DMS114 treated with DMSO at 0.1 percent for 48 hours (cell line): ENCODE results near the gene PDE8A.

Experiments used
- DNase-seq: peaks from one replicate; lab custom pipeline; 2025; ENCODE audit not compliant: unreplicated experiment; lab: John Stamatoyannopoulos, UW

PDE8A gene

DNA sequence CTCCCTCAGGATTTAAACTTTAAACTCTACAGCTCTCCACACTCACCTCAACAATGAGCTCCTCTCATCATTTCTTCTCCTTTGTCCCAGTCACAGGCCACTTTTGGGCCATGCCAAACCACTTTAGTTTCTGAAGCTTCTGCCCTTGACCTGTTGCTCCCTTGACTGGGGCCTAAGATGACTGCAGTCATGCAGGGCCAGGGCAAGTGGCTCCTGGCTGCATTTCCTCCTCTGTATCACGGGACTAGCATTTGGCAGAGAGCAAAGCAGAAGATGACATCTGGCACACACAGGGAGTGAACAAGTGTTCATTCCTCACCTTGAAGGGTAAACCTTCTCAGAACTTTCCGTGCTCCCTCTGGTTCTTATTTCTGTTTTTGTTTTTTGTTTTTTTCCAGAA is 136.9 kb downstream of the PDE8A start:
- DNase-seq: no peak

- no peak for DNase-seq
Observed at GRCh38 chr15:85120351-85121113, 138.9 kb downstream of the PDE8A start.

- DNase-seq: no peak
Observed at GRCh38 chr15:85124173-85124572, 142.5 kb downstream of the PDE8A start.

DNA sequence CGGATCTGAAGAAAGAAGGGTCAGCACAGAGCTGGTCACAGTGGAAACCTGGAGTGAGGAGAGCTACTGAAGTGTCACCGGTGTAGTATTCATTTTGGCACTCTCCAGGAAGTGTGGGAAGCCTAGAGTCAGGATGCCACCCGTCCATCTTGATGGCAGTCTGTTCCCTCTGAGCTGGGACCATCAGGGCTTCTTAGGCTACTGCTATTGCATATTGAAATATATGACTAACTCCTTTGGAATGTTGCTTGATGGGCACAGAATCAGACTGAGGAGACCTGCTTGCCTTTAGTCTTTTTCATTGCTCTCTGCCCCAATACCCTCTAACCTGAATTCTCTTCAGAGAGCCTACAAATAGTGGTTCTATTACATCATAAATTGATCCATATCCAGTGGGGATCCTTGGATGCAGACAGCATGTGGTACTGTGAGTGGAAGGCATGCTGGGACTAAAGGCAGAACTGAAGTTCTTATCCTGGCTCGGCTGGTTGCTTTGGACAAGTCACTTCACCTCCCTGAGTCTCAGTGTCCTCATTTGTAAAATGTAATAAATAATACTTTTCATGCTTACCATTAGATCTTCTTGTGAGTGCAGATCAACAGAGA is 143.5 kb downstream of the PDE8A start:
- DNase-seq: no peak

GRCh38 chr15:85128621-85129020 is 147.0 kb downstream of the PDE8A start:
- no peak for DNase-seq

DNA sequence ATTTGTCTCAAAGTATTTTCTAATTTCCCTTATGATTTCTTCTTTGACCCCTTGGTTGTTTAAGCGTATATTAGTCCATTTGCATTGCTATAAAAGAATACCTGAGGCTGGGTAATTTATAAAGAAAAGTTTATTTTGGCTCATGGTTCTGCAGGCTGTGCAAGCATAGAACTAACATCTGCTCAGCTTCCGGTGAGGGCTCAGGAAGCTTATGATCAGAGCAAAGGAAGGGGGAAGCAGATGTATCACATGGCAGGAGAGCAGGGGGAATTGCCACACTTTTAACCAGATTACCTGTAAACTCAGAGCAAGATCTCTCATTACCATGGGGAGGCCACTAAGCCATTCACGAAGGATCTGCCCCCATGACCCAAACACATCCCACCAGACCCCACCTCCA is 148.2 kb downstream of the PDE8A start:
- no peak for DNase-seq

GRCh38 chr15:85131915-85132314 is 150.3 kb downstream of the PDE8A start:
- no peak for DNase-seq

GRCh38 chr15:85133709-85134108 is 152.1 kb downstream of the PDE8A start:
- no peak for DNase-seq

DNA sequence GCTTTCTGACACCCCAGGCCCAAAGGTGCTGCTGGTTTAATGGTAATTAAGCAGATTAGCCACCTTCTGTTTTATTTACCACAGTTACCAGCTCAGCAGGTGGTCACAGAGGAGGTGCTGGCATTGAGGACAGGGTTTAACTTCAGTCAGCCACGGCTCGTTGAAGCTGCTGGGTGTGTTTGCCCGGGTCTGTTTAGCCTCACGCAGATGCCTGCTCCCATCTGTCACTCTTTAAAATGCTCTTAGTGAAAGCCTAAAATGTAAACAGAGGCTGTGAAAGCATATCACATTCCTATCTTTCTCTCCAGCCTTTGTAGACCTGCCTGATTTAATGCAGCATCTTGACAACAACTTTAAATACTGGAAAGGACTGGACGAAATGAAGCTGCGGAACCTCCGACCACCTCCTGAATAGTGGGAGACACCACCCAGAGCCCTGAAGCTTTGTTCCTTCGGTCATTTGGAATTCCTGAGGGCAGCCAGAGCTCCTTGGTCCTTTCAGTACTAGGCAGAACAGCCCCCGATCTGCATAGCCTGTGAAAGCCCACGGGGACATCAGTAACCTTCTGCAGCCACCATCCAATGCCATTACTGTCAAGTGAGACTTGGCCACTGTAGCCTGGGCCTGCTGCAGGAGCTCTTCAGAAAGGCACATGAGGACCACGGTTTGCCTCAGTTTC is 156.0 kb downstream of the PDE8A start:
- no peak for DNase-seq

- no peak for DNase-seq
Observed at GRCh38 chr15:85139391-85139790, 157.7 kb downstream of the PDE8A start.

DNA sequence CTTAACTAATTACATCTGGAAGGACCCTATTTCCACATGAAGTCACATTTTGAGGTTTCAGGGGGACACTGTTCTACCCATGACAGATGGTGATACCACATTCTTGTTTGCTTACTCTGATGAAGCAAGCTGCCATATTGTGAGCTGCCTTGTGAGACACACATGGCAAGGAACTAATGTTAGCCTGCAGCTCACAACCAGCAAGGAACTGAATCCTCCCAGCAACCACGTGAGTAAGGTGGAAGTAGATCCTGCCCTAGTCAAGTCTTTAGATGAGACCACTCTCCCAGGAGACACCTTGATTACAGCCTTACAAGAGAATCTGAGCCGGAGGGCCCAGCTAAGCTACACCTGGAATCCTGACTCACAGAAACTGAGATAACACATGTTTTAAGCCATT is 160.1 kb downstream of the PDE8A start:
- no peak for DNase-seq

DNA sequence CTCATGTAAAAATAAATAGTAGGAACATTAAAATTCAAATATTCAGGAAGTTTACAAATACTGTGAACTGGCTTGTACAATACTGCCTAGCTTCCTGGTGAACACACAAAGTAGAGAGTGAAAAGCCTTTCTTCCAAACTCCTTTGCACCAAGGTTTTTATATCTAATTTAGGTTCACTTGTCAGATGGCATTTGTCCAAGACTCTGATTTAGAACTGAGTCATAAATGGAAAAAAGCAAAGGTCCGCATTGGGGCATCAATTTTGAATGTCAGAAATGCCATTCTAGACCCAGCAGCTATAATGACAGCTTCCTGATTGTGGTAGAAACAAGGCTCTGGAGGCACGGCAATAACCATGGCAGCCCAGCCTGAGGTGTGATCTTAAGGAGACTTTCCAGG is 160.7 kb downstream of the PDE8A start:
- no peak for DNase-seq

DNA sequence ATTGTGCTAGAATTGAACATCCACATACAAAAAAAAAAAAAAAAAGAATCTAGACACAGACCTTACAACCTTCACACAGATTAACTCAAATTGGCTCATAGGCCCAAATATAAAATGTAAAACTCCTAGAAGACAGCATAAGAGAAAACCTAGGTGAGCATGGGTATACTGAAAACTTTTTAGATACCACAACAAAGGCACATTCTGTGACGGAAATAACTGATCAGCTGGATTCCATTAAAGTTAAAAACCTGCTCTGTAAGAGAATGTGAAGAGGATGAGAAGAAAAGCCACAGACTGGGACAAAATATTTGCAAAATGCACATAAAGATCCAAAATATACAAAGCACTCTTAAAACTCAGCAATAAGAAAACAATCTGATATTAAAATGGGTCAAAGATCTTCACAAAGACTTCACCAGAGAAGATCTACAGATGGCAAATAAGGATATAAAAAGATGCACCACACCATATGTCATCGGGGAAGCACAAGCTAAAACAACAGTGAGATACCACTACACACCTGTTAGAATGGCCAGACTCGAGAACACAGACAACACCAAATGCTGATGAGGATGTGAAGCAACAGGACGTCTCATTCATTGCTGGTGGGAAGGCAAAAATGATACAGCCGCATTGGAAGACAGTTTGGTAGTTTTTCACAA is 167.9 kb downstream of the PDE8A start:
- DNase-seq: no peak

DNA sequence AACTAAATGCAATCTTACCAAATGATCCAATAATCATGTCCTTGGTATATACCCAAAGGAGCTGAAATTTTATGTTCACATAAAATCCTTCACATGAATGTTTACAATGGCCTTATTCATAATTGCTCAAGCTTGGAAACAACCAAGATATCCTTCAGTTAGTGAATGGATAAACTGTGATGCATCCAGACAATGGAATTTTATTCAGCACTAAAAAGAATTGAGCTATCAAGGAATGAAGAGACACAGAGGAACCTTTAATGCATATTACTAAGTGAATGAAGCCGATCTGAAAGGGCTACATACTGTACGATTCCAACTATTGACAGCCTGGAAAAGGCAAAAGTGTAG is 168.4 kb downstream of the PDE8A start:
- DNase-seq: no peak

- no peak for DNase-seq
Observed at GRCh38 chr15:85151145-85151544, 169.5 kb downstream of the PDE8A start.

DNA sequence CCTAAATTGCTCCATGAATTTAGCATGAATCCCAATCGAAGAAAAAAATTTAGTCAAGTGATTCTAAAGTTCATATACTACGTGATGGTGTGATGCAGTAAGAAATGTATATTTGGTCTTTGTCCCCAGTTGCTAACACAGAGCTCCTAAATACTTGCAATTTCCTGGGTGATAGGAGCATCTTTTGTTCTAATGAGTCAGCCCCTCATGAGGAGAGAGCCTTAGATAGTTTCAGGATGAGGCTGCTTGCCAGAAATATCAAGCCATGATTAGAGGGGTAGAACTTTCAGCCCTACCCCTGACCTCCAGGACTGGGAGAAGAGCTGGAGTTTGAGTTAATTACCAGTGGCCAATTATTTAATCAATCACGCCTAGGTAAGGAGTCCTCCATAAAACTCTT is 170.2 kb downstream of the PDE8A start:
- no peak for DNase-seq

DNA sequence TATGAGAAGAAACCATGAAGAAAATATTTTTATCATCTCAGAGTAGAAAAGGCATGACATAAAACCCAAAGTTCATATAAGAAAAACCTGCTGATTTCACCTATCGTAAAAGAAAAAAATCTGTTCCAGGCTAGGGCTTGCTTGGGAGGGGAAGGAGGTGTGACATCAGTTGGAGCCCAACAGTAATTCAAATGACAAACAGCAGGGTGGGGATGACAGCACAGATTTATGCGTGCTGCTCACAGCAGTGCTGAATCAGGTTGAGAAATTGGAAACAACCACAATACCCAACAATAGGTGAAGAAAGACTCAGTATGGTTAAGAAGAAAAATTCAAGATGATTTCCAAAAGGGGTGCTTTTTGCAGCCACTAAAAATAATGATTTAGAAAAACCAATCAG is 172.4 kb downstream of the PDE8A start:
- DNase-seq: no peak

DNA sequence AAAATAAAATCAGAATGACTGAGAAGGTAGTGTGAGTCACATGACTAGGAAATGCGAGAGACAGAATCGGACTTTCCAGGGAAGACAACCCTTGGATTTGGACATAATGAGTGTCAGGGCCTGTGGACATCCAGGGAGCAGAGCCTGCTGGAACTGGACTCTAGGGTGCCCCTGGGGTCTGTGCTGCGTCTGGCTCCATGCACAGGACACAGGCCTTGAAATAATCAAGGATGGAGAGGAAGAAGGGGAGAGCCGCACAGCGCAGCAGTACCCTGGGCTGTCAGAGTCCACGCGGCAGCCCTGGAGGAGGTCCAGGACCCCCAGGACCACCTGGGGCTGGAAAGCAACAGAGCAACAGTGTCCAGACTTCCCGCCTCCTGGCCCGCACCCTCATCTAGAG is 173.7 kb downstream of the PDE8A start:
- DNase-seq: no peak

- no peak for DNase-seq
Observed at GRCh38 chr15:85155857-85156256, 174.2 kb downstream of the PDE8A start.

- DNase-seq: no peak
Observed at GRCh38 chr15:85157344-85157743, 175.7 kb downstream of the PDE8A start.

DNA sequence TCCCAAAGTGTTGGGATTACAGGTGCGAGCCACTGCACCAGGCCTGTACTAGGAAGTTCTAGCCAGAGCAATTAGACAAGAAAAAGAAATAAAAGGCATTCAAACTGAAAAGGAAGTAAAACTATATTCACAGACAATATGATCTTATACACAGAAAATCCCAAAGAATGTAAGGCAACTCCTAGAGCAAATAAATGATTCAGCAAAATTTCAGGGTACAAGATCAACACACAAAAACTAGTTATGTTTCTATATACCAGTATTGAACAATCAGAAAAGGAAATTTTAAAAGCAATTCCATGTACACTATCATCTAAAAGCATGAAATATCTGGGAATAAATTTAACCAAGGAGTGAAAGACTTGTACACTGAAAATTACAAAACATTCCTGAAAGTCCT is 180.6 kb downstream of the PDE8A start:
- DNase-seq: no peak
